H1 (cell line): Measurements from ENCODE around the gene RPL37A. TPM values are rescaled to one million over a fixed set of nuclear protein-coding genes. Genes with fewer than 3 reads are reported as not detected.

Experiments used
- CHD7 ChIP-seq: fragments of 300-600 bp; sonication (generic); IDR thresholded peaks from 2 replicates; pipeline ENCODE4 v1.7.1; 2012; ENCODE audit warnings: low read length, moderate library complexity, mild to moderate bottlenecking, inconsistent platforms; ENCODE audit not compliant: insufficient replicate concordance
- POLR2A ChIP-seq, 2 experiments: IDR thresholded peaks; 1 replicate in 1 of 2; 2 replicates in 1 of 2; pipeline ENCODE4 v1.6.1; 2011; ENCODE audit warnings: low read depth in 2 of 2, low read length in 2 of 2, mild to moderate bottlenecking in 2 of 2; ENCODE audit errors: control extremely low read depth in 1 of 2
- POLR2AphosphoS5 ChIP-seq: IDR thresholded peaks from 2 replicates; pipeline ENCODE4 v1.6.1; 2011; ENCODE audit warnings: low read depth, low read length
- polyA plus RNA-seq, 7 experiments: library from polyadenylated mRNA; depleted of rRNA in 3 of 7; stranded (reverse) in 5 of 7; unstranded in 2 of 7; fragments of >200 nt in 5 of 7; fragments of 200-250 nt in 2 of 7; gene quantifications; 1 replicate in 5 of 7; 2 replicates in 1 of 7; 4 replicates in 1 of 7; pipeline versions ENCODE4 v1.2.1 to v1.2.3, GENCODE V29; 2011 to 2013; ENCODE audit warnings: missing spikeins in 2 of 7, mixed read lengths in 2 of 7
- total RNA-seq: library from RNA; stranded (reverse); fragmentation: NEBNext Ultra II Directional; extraction: Animal tissue kit (Norgen Biotek cat#: 25700); gene quantifications from 2 replicates; pipeline ENCODE4 v1.2.1, GENCODE V29; 2021

The RPL37A gene
- total and polyA plus RNA-seq, 2 of the 8 experiments (the other 6 are each of a cell fraction or from before 2014, with no cell fraction given): 1,737 to 3,180 TPM

DNA sequence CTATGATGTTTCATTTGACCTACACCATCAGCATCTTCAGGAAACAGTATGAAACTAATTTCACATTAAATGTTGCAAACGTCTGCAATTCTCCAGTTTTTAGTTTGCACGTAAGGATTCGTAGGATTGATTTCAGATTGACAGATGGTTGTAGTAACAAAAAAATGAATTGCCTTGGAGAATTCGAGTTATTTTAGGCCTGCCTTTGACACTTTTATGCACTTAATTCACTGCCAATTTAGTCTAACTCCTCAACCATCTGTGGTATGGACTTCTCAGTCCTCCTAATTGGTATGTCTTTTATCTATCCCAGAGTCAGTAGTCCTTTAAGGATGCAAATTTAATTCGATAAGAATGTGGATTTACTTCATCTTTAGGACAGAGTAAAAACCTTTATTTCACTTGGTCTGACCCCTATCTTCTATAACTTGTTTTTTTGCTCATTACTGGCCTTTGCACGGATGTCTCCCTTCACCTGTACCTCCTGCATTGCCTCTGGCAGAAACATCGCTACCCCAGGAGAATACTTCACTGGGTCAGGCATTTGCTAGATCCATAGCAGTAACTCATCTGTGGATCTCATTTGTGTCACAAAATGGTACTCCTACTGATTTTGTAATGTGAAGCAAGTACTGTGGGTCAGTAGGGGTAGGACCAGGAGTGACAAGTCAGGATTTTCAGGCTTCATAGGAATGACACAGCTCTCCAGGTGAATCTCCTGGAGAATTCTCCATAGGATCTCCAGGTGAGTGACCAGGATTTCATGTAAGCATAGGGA is 3.9 kb downstream of the RPL37A start (continued):
- peak; percentile 24 for TF ChIP-seq CHD7
- peak; percentile 46 to 69 for TF ChIP-seq POLR2A (IDR thresholded peaks at IDR 0.05; ENCODE audit: control extremely low read depth in 1 of 2, low read depth in 2 of 2, low read length in 2 of 2)
- peak; percentile 69; the same call in 1 of the 2 replicates for TF ChIP-seq POLR2AphosphoS5
